K562 (cell line): Measurements from ENCODE around the gene FBL. TPM values are rescaled to one million over a fixed set of nuclear protein-coding genes. Genes with fewer than 3 reads are reported as not detected.

Source experiments
- ATAC-seq: fragments of 200-7000 bp; cut with Tn5 transposase; 3 replicates; pipeline ENCODE4 v1.9.1; 2020; ENCODE audit warnings: moderate library complexity
- BruUV-seq: library from RNA; stranded (reverse); fragments of 400-500 nt; replicated peaks from 2 replicates; lab custom pipeline; 2021; lab: Mats Ljungman, UMichigan
- CTCF ChIA-PET: fragments of 300-600 bp; formaldehyde crosslinking; extraction: SDS; loops from one replicate; lab custom pipeline; 2021; ENCODE audit warnings: low intra/inter-chr PET ratio; lab: Yijun Ruan, JAX
- POLR2A ChIA-PET: fragments of 300-600, 350-650 bp; sonication (Branson Sonifier 250); formaldehyde crosslinking; extraction: SDS; loops from one replicate; lab custom pipeline; 2021; ENCODE audit warnings: antibody characterized with exemption, inconsistent platforms; lab: Yijun Ruan, JAX
- DNase-seq, 4 experiments: peaks; one replicate each; pipeline versions ENCODE4 v3.0.0 to v3.0.0-alpha.2; 2011 to 2018; ENCODE audit warnings: low spot score in 3 of 4, mixed read lengths in 3 of 4; ENCODE audit errors: extremely low read depth in 1 of 4
- FAIRE-seq: peaks from 2 replicates; lab custom pipeline; 2011; peaks lifted over from hg19 to GRCh38; lab: Jason Lieb, UNC
- H2AFZ ChIP-seq: 2 replicates; pipeline ENCODE4 v1.6.0; 2011; ENCODE audit warnings: low read depth, low read length, control low read depth, inconsistent platforms
- H3K27ac ChIP-seq: fragments of 200-600 bp; 3 replicates; pipeline ENCODE4 v1.8.0; 2011; ENCODE audit warnings: low read depth, mild to moderate bottlenecking, control low read depth, inconsistent platforms, low read length, moderate library complexity, mixed read lengths; ENCODE audit errors: extremely low read depth
- H3K27me3 ChIP-seq, 2 experiments: fragments of 300-600 bp in 1 of 2; 2 replicates in 1 of 2; 3 replicates in 1 of 2; pipeline versions ENCODE4 v1.6.0 to v1.8.0; 2011; ENCODE audit warnings: inconsistent platforms in 2 of 2, low read length in 2 of 2, mild to moderate bottlenecking in 1 of 2, mixed read lengths in 1 of 2, moderate library complexity in 1 of 2; ENCODE audit not compliant: control insufficient read depth in 2 of 2, insufficient read depth in 2 of 2
- H3K36me3 ChIP-seq: fragments of 300-600 bp; 3 replicates; pipeline ENCODE4 v1.8.0; 2011; ENCODE audit warnings: mild to moderate bottlenecking, low read length, inconsistent platforms; ENCODE audit not compliant: control insufficient read depth, insufficient read depth
- H3K4me1 ChIP-seq, 2 experiments: fragments of 200-600 bp in 1 of 2; replicated peaks in 1 of 2; 2 replicates in 1 of 2; 3 replicates in 1 of 2; pipeline versions ENCODE4 v1.5.1 to v1.8.0; 2011; ENCODE audit warnings: inconsistent platforms in 2 of 2, low read length in 2 of 2, mild to moderate bottlenecking in 1 of 2, mixed read lengths in 1 of 2, moderate library complexity in 1 of 2; ENCODE audit not compliant: control insufficient read depth in 2 of 2, insufficient read depth in 2 of 2
- H3K4me2 ChIP-seq: 2 replicates; pipeline ENCODE4 v1.6.1; 2011; ENCODE audit warnings: low read length, control low read depth, inconsistent platforms, mixed read lengths; ENCODE audit not compliant: insufficient read depth
- H3K4me3 ChIP-seq: fragments of 200-600 bp; sonication (generic), shearing (Covaris generic); 2 replicates; pipeline ENCODE4 v1.5.1; 2016; ENCODE audit warnings: control low read depth, inconsistent platforms
- H3K79me2 ChIP-seq: fragments of 200-600 bp; 3 replicates; pipeline ENCODE4 v1.8.0; 2011; ENCODE audit warnings: low read length, inconsistent platforms; ENCODE audit not compliant: control insufficient read depth, insufficient read depth
- H3K9ac ChIP-seq, 2 experiments: 2 replicates each; pipeline versions ENCODE4 v1.6.0 to v1.6.1; 2011; ENCODE audit warnings: low read depth in 2 of 2, low read length in 2 of 2, control low read depth in 1 of 2, inconsistent platforms in 1 of 2, mild to moderate bottlenecking in 1 of 2, mixed read lengths in 1 of 2; ENCODE audit not compliant: insufficient read depth in 1 of 2
- H3K9me1 ChIP-seq: one replicate; pipeline ENCODE4 v1.6.0; 2011; ENCODE audit warnings: inconsistent platforms, mild to moderate bottlenecking, low read length, moderate library complexity; ENCODE audit not compliant: control insufficient read depth, insufficient read depth
- H3K9me3 ChIP-seq: replicated peaks from 2 replicates; pipeline ENCODE4 v1.5.1; 2011; ENCODE audit warnings: low read depth, low read length, inconsistent platforms; ENCODE audit not compliant: control insufficient read depth, insufficient read depth
- H4K20me1 ChIP-seq: replicated peaks from 2 replicates; pipeline ENCODE4 v1.6.1; 2011; ENCODE audit warnings: low read length, inconsistent platforms, mixed read lengths; ENCODE audit not compliant: control insufficient read depth, insufficient read depth
- FOXO4 ChIP-seq: fragments of 450-650 bp; formaldehyde crosslinking; IDR thresholded peaks from 2 replicates; pipeline ENCODE4 v1.4.0; 2020; ENCODE audit warnings: mild to moderate bottlenecking, moderate library complexity
- MLX ChIP-seq, 2 experiments: fragments of 450-650 bp in 1 of 2; sonication (generic) in 1 of 2; formaldehyde crosslinking; conservative IDR thresholded peaks; 2 replicates each; pipeline versions ENCODE4 v1.4.0 to v1.8.1; 2020 to 2022; ENCODE audit warnings: mild to moderate bottlenecking in 1 of 2, missing genetic modification reagents in 1 of 2
- POLR2H ChIP-seq: IDR thresholded peaks from 2 replicates; pipeline ENCODE4 v1.6.1; 2016; ENCODE audit warnings: missing genetic modification characterization, low read depth, mild to moderate bottlenecking, control low read depth, missing compliant biosample characterization, moderate library complexity
- TSHZ1 ChIP-seq: fragments of 250-450 bp; sonication (Bioruptor Pico); IDR thresholded peaks from 2 replicates; pipeline ENCODE4 v1.4.0; 2020; ENCODE audit warnings: mild to moderate bottlenecking, moderate library complexity
- ZNF584 ChIP-seq: fragments of 200-800 bp; sonication (Bioruptor generic); IDR thresholded peaks from 2 replicates; pipeline ENCODE4 v1.6.1; 2016; ENCODE audit warnings: low read depth, mild to moderate bottlenecking, missing genetic modification characterization, missing compliant biosample characterization
- WGBS: fragments of 100-300 bp; shearing (Covaris generic); methylation state at CpG from one replicate; pipeline ENCODE4 v1.1.6; 2016; ENCODE audit warnings: low coverage, mixed read lengths; ENCODE audit not compliant: insufficient coverage; ENCODE audit errors: missing lambda C conversion rate; 5-methylcytosine and 5-hydroxymethylcytosine counted together
- in situ Hi-C: fragments of 300-500 bp; cut with MboI; formaldehyde crosslinking; loops from 4 replicates; pipeline ENCODE4 v1.15.0; 2018; ENCODE audit warnings: inconsistent platforms, mixed read lengths
- intact Hi-C: fragments of 100-400 bp; cut with micrococcal nuclease; formaldehyde crosslinking; loops from 2 replicates; pipeline ENCODE4 v1.14.2; 2022
- polyA plus RNA-seq, 8 experiments: library from polyadenylated mRNA; depleted of rRNA in 4 of 8; stranded (reverse) in 5 of 8; unstranded in 3 of 8; fragments of >200 nt; fragmentation: Nextera tagmentation in 2 of 8; fragmentation: Illumina TruSeq in 1 of 8; extraction: Ambion mirVana in 2 of 8; extraction: Trizol in 1 of 8; gene quantifications; 2 replicates each; pipeline versions ENCODE4 v1.2.1 to v1.2.3, GENCODE V29; 2011 to 2014; ENCODE audit warnings: inconsistent platforms in 1 of 8, missing spikeins in 1 of 8
- total RNA-seq, 7 experiments: library from RNA; depleted of rRNA in 6 of 7; stranded (reverse); fragments of >200 nt in 6 of 7; fragmentation: Illumina TruSeq in 2 of 7; extraction: Trizol in 2 of 7; gene quantifications; 2 replicates each; pipeline versions ENCODE4 v1.2.1 to v1.2.3, GENCODE V29; 2011 to 2021; ENCODE audit warnings: low replicate concordance in 1 of 7
- TF ChIP-seq, protein P1 (sequence below): fragments of 250-450 bp; sonication (Bioruptor Pico); IDR thresholded peaks from 2 replicates; pipeline ENCODE4 v1.5.0; 2022; ENCODE audit warnings: mild to moderate bottlenecking

FBL gene
- total and polyA plus RNA-seq, 9 of the 15 experiments (the other 6 are each of a cell fraction or from before 2014, with no cell fraction given), result 201 to 1,696 (median 696) TPM

DNA sequence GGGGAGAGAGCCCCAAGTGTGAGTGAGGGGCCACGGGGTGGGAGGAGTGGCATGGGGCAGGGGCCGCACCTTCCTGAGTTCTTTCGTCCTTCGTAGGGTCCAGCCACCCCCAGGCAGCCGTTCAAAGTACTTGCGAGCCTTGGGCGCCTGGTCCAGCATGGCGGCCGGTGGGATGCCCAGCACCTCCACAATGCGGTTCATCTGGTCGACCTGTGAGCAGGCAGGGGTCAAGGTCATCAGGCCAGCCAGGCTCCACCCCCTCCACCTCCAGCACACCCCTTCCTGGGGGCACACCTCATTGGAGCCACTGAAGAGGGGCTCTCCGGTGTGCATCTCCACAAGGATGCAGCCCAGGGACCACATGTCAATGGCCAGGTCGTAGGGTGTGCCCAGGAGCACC lies 19.0 kb downstream of the FBL start:
- POLR2A ChIA-PET, result no interaction called here
- intact Hi-C loops, result no loop called here

More for the DNA sequence above, 19.0 kb downstream of the FBL start:
- 0 out of 3 replicates have a peak, but pooled peaks cover 4% of the 10 kb centered on the region for H3K79me2 ChIP-seq
- no peak overlapping the region for H3K9ac ChIP-seq
- H3K27ac ChIP-seq, result no peak overlapping the region
- 93% methylated on average over 12 of the region's 13 CpGs for WGBS
- H3K9me1 ChIP-seq, result peaks cover 3% of the 10 kb centered on the region
- peaks cover under 1 to 16% of the 10 kb centered on the region in 2 experiments; a peak in 3 of 5 replicates for H3K4me1 ChIP-seq
- H2AFZ ChIP-seq, result no peak overlapping the region
- no peak overlapping the region for H3K4me3 ChIP-seq
- H3K4me2 ChIP-seq, result no peak overlapping the region
- peaks cover 67% of the 10 kb centered on the region for H3K36me3 ChIP-seq
- in situ Hi-C loops, result no loop called here
- CTCF ChIA-PET, result no interaction called here
- no peaks in the 10 kb centered on the region for H3K27me3 ChIP-seq
- ATAC-seq (no peak), FAIRE-seq (no peak), DNase-seq (no peak)
- TF ChIP-seq ZNF584 (CRISPR knock-in tag) (no peak), MLX (CRISPR knock-in tag; conservative IDR thresholded peaks at IDR 0.05) (no peak), FOXO4 (no peak), TSHZ1 (CRISPR knock-in tag) (no peak), POLR2H (no peak)
- TF ChIP-seq, protein P1, sequence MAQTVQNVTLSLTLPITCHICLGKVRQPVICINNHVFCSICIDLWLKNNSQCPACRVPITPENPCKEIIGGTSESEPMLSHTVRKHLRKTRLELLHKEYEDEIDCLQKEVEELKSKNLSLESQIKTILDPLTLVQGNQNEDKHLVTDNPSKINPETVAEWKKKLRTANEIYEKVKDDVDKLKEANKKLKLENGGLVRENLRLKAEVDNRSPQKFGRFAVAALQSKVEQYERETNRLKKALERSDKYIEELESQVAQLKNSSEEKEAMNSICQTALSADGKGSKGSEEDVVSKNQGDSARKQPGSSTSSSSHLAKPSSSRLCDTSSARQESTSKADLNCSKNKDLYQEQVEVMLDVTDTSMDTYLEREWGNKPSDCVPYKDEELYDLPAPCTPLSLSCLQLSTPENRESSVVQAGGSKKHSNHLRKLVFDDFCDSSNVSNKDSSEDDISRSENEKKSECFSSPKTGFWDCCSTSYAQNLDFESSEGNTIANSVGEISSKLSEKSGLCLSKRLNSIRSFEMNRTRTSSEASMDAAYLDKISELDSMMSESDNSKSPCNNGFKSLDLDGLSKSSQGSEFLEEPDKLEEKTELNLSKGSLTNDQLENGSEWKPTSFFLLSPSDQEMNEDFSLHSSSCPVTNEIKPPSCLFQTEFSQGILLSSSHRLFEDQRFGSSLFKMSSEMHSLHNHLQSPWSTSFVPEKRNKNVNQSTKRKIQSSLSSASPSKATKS (CRISPR knock-in tag), result no peak
- no peaks in the 10 kb centered on the region for H3K9me3 ChIP-seq
- no peaks in the 10 kb centered on the region for H4K20me1 ChIP-seq
- no TSS peak for BruUV-seq
